Bronchial epithelial cell (primary cell): ENCODE measurements around the gene RASL10A. TPM values are rescaled to one million over a fixed set of nuclear protein-coding genes. Genes with fewer than 3 reads are reported as not detected.

ENCODE experiments used
- DNase-seq: peaks from one replicate; pipeline ENCODE4 v3.0.0-alpha.2; 2010; ENCODE audit warnings: low read depth
- FAIRE-seq: peaks from 2 replicates; lab custom pipeline; 2011; peaks lifted over from hg19 to GRCh38; lab: Jason Lieb, UNC
- H3K27me3 ChIP-seq: 2 replicates; pipeline ENCODE4 v1.5.1; 2011; ENCODE audit warnings: low read length; ENCODE audit not compliant: control insufficient read depth, insufficient read depth
- H3K36me3 ChIP-seq: 2 replicates; pipeline ENCODE4 v1.5.1; 2011; ENCODE audit warnings: low read length; ENCODE audit not compliant: control insufficient read depth, insufficient read depth
- H3K4me3 ChIP-seq: 2 replicates; pipeline ENCODE4 v1.5.1; 2011; ENCODE audit warnings: mild to moderate bottlenecking, low read depth, low read length, control low read depth
- total RNA-seq: library from RNA; depleted of rRNA; stranded (reverse); fragments of >200 nt; gene quantifications from 2 replicates; pipeline ENCODE4 v1.2.1, GENCODE V29; 2014
- TF ChIP-seq, protein P1 (sequence below): IDR thresholded peaks from 2 replicates; pipeline ENCODE4 v1.5.1; 2011; ENCODE audit warnings: mild to moderate bottlenecking, moderate library complexity, low read length, control low read depth, inconsistent platforms; ENCODE audit not compliant: insufficient read depth, severe bottlenecking

RASL10A gene
- total RNA-seq, 1 donor from 2014 or later = not detected

DNA sequence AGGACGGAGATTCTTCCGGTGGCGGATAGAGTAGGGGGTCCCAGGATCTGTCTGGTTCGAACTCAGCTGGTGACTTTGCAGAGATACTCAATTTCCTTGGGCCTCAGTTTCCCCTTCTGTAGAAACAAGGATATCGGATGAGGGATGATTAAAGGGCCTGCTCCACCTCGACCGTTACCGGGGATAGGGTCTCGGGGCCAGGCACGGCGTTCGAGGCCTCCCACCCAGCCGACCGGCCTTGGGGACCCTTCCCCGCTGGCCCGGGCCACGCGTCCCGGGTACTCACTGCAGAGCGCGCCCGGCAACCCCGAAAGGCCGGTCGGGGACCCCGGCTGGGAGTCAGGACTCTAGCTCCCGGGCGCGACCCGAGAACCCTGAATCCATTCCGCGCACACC is 48.0 kb downstream of the RASL10A start:
- TF ChIP-seq, protein P1, sequence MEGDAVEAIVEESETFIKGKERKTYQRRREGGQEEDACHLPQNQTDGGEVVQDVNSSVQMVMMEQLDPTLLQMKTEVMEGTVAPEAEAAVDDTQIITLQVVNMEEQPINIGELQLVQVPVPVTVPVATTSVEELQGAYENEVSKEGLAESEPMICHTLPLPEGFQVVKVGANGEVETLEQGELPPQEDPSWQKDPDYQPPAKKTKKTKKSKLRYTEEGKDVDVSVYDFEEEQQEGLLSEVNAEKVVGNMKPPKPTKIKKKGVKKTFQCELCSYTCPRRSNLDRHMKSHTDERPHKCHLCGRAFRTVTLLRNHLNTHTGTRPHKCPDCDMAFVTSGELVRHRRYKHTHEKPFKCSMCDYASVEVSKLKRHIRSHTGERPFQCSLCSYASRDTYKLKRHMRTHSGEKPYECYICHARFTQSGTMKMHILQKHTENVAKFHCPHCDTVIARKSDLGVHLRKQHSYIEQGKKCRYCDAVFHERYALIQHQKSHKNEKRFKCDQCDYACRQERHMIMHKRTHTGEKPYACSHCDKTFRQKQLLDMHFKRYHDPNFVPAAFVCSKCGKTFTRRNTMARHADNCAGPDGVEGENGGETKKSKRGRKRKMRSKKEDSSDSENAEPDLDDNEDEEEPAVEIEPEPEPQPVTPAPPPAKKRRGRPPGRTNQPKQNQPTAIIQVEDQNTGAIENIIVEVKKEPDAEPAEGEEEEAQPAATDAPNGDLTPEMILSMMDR = no peak
- no peak for DNase-seq
- H3K36me3 ChIP-seq = peaks cover 22% of the 10 kb centered on the region
- peak overlapping the region; percentile 76 for H3K4me3 ChIP-seq
- FAIRE-seq = no peak
- H3K27me3 ChIP-seq = no peaks in the 10 kb centered on the region

DNA sequence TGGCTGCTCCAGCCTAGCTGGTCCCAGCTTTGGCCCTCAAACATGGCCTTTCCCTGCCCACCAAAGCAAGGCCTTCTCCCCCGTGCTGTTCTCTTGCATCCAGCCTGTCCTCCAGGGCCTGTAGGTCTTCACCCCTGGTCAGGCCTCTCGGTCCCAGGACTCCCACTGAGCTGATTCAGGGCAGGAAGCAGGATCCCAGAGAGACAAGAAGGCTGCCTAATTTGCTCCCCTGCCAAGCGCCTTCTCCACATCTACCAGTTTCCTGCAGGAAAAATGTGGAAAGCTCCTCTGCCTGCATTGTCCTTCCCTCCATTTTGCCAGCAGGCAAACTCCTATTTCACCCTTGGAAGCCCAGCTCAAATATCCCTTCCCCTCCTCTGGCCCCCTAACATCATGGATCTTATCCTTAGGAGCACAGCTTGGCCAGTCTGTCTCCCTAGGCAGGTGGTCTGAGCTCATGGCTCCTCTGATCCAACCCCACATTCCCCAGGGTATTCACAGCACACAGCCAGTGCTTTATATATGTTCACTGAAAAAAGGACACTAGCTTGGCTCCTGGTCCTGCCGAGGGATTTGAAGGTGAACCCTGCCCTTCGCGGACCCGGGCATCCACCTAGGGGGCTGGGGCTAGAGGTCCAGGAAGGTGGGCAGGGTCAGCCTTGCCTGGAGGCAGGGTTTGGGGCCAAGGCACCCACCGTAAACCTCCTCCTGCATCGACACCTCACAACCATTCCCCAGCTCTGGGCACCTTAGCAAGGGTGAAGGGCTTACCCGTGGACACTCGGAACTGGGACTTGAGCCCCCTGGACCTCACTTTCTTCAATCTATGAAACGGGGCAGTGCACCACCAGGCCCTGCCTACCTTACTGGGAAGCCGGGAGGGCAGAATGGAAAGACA is 48.7 kb downstream of the RASL10A start:
- FAIRE-seq (no peak), DNase-seq (no peak)
- H3K4me3 ChIP-seq = peak overlapping the region; percentile 76
- TF ChIP-seq, protein P1 = no peak
- H3K36me3 ChIP-seq = peaks cover 22% of the 10 kb centered on the region
- no peaks in the 10 kb centered on the region for H3K27me3 ChIP-seq

DNA sequence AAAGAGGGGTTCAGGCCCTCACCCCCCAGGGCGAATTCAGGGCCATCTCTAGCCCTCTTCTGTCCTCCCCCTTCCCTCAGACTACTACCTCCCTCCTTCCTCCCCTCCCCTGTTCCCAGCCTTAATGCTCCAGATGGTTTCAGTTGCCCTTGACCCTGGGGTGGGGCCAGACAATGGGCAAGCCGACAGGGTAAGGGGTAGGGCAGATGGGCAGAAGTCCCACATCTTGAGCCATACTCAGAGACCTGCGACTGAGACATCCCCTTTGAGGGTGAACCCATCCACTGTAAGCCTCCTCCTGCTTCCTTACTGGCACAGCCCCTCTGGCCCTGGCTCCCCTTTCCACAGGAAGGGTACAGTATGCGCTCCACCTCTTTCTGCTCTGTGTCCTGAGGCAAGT is 49.6 kb downstream of the RASL10A start:
- Histone ChIP-seq H3K36me3 (peaks cover 22% of the 10 kb centered on the region), H3K4me3 (no peak overlapping the region), H3K27me3 (no peaks in the 10 kb centered on the region)
- FAIRE-seq = no peak
- no peak for DNase-seq
- TF ChIP-seq, protein P1 = no peak

DNA sequence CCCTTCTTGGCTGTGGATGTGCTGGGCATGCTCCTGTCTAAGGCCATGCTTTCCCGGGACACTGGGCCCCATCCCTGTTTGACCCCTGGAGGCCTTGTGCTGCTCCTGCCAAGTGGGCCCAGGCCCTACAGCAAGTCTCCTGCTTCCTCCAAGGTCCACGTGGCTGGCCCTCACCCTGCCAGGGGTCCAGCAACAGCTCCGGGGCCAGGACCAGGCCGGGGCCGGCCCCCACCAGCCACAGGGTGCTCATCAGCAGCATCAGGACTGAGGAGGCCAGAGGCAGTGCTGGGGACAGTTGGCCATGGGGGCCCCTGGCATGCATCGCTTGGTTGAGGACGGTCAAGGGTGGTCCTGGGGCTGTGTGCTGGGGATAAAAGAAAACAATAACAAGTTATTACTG is 50.2 kb downstream of the RASL10A start:
- TF ChIP-seq, protein P1 = no peak
- DNase-seq (no peak), FAIRE-seq (no peak)
- Histone ChIP-seq H3K27me3 (no peaks in the 10 kb centered on the region), H3K4me3 (no peak overlapping the region), H3K36me3 (peaks cover 22% of the 10 kb centered on the region)

DNA sequence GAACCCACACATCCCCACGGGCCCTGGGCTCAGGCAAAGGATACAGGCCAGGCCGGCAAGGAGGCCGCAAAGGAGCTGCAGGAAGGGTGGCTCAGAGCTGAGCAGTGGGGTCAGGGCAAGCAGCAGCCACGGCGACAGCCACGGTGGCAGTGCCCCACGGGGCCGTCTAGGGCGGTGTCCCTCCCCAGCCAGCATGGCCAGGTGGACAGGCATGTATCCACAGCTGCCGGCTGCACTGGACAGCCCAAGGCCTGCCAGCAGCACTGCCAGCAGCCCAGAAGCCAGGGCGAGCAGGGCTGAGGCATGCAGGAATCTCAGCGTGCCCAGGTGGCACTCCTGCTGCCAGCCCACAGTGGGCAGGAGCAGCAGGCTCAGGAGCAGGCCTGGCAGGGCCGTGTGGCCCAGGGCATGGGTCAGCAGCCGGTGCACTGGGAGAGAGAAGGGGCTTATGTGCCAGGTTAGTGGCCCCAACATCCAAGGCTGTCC is 51.7 kb downstream of the RASL10A start:
- DNase-seq (no peak), FAIRE-seq (no peak)
- TF ChIP-seq, protein P1 = no peak
- H3K27me3 ChIP-seq = no peaks in the 10 kb centered on the region
- peaks cover 19% of the 10 kb centered on the region for H3K36me3 ChIP-seq
- no peak overlapping the region for H3K4me3 ChIP-seq

Other genes starting within 250 kb of the RASL10A start
- 5.8 and 15.9 TPM in 2 replicates for gene KREMEN1, start 242.7 kb downstream of the RASL10A start, total RNA-seq
- not detected in 2 replicates for gene EMID1, start 109.8 kb downstream of the RASL10A start, total RNA-seq
- 21.6 and 25.0 TPM in 2 replicates for gene RHBDD3, start 47.7 kb downstream of the RASL10A start, total RNA-seq
- 87.1 and 163 TPM in 2 replicates for gene EWSR1, start 47.4 kb downstream of the RASL10A start, total RNA-seq
- 4.1 and 5.3 TPM in 2 replicates for gene GAS2L1, start 9.0 kb downstream of the RASL10A start, total RNA-seq
- gene AP1B1, start 72.9 kb upstream of the RASL10A start, total RNA-seq = 44.8 and 55.6 TPM in 2 replicates
- not detected in 2 replicates for gene RFPL1, start 122.9 kb upstream of the RASL10A start, total RNA-seq
- under 0.01 and 0.13 TPM in 2 replicates for gene NEFH, start 164.5 kb upstream of the RASL10A start, total RNA-seq
- gene THOC5, start 238.1 kb upstream of the RASL10A start, total RNA-seq = 43.2 and 44.0 TPM in 2 replicates